Activated T-helper 2 cell treated with anti-CD3 and anti-CD28 coated beads, Interferon-gamma antibody, Interleukin-2, Interleukin-4, amounts not matched to agents 10 μg/mL and 5 μg/mL and 100 μg/mL, durations not matched to agents 14 hours and 24 hours and 36 hours (primary cell): ENCODE data around the gene TMEM156. TPM values are rescaled to one million over a fixed set of nuclear protein-coding genes. Genes with fewer than 3 reads are reported as not detected.
"Not testable (repeated sequence)": the region's sequence is repeated elsewhere in the genome, so short reads cannot be mapped to it uniquely, and the experiment has no call there.

Source experiments
- DNase-seq: peaks from one replicate; pipeline ENCODE4 v3.0.0; 2021; ENCODE audit warnings: low spot score
- H3K27ac Mint-ChIP-seq: one replicate; pipeline ENCODE4 v1.8.0; 2021; ENCODE audit warnings: mixed read lengths
- H3K27me3 Mint-ChIP-seq: one replicate; pipeline ENCODE4 v1.8.0; 2021; ENCODE audit warnings: low read depth, mixed read lengths
- H3K36me3 Mint-ChIP-seq: one replicate; pipeline ENCODE4 v1.8.0; 2021; ENCODE audit warnings: low read depth, mixed read lengths
- H3K4me1 Mint-ChIP-seq: one replicate; pipeline ENCODE4 v1.8.0; 2021; ENCODE audit warnings: low read depth, mixed read lengths
- H3K4me3 Mint-ChIP-seq: one replicate; pipeline ENCODE4 v1.8.0; 2021; ENCODE audit warnings: low read depth, mild to moderate bottlenecking, moderate library complexity, mixed read lengths
- H3K9me3 Mint-ChIP-seq: one replicate; pipeline ENCODE4 v1.8.0; 2021; ENCODE audit warnings: mixed read lengths
- intact Hi-C: fragments of 100-400 bp; cut with micrococcal nuclease; formaldehyde crosslinking; loops from one replicate; pipeline ENCODE4 v1.15.1; 2023
- total RNA-seq: library from RNA; stranded (reverse); gene quantifications from 2 replicates; pipeline ENCODE4 v1.2.3, GENCODE V29; 2022

Gene TMEM156
- total RNA-seq, 1 donor from 2014 or later = 17.8 TPM

- no peaks in the 10 kb centered on the region for H3K27me3 Mint-ChIP-seq
- peaks cover 48% of the 10 kb centered on the region for H3K4me1 Mint-ChIP-seq
- H3K27ac Mint-ChIP-seq = no peak overlapping the region
- no peak overlapping the region for H3K4me3 Mint-ChIP-seq
- DNase-seq = no peak
- H3K36me3 Mint-ChIP-seq = no peaks in the 10 kb centered on the region
- intact Hi-C loops = no loop called here
- H3K9me3 Mint-ChIP-seq = no peaks in the 10 kb centered on the region
Observed at GRCh38 chr4:38943343-38943742, 88.9 kb downstream of the TMEM156 start.

DNA sequence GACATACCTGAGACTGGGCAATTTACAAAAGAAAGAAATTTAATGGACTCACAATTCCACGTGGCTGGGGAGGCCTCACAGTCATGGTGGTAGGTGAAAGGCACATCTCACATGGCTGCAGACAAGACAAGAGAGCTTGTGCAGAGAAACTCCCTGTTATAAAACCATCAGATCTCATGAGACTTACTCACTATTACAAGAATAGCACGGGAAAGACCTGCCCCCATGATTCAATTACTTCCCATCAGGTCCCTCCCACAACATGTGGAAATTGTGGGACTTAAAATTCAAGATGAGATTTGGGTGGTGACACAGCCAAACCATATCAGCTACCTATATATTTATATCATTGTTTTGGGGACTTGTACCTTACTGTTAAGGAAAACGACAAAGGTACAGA is 90.3 kb downstream of the TMEM156 start:
- intact Hi-C loops, H3K9me3 Mint-ChIP-seq, H3K27me3 Mint-ChIP-seq, H3K4me3 Mint-ChIP-seq, H3K36me3 Mint-ChIP-seq, DNase-seq: not testable (repeated sequence)
- Mint-ChIP-seq H3K27ac (peak overlapping the region; percentile 32), H3K4me1 (peaks cover 48% of the 10 kb centered on the region)

DNA sequence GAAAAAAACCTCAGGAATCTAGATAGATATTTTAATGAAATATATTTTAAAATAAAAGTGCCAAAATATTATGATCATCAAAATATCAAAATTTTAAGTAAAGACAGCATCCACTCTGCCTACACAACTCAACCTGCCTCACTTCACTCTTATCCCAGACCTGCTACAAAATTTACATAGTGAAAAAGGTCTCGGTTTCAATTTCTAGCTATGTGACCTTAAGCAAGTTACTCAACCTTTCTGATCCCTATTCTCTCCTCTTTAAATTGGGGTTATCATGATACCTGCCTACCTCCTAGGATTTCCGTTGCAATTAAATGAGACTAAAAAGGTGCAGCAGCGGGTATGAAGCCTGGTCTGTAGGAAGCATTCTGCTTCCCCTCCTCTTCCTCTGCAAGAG is 91.7 kb downstream of the TMEM156 start:
- H3K9me3 Mint-ChIP-seq = no peaks in the 10 kb centered on the region
- intact Hi-C loops = no loop called here
- H3K4me3 Mint-ChIP-seq = no peak overlapping the region
- H3K27me3 Mint-ChIP-seq = no peaks in the 10 kb centered on the region
- peaks cover 44% of the 10 kb centered on the region for H3K4me1 Mint-ChIP-seq
- no peak for DNase-seq
- peak overlapping the region; percentile 82 for H3K27ac Mint-ChIP-seq
- H3K36me3 Mint-ChIP-seq = peaks cover 3% of the 10 kb centered on the region

- Mint-ChIP-seq H3K27me3 (no peaks in the 10 kb centered on the region), H3K9me3 (no peaks in the 10 kb centered on the region), H3K27ac (peak overlapping the region; percentile 71), H3K36me3 (peaks cover 3% of the 10 kb centered on the region), H3K4me3 (peak overlapping the region; percentile 5), H3K4me1 (peaks cover 44% of the 10 kb centered on the region)
- intact Hi-C loops = loop anchor here (1.0 to 5.0 kb wide), 6 partner anchors 10 to 105 kb away; partner anchors contain the start of gene TMEM156
- DNase-seq = no peak
Observed at GRCh38 chr4:38939165-38939564, 93.0 kb downstream of the TMEM156 start.

DNA sequence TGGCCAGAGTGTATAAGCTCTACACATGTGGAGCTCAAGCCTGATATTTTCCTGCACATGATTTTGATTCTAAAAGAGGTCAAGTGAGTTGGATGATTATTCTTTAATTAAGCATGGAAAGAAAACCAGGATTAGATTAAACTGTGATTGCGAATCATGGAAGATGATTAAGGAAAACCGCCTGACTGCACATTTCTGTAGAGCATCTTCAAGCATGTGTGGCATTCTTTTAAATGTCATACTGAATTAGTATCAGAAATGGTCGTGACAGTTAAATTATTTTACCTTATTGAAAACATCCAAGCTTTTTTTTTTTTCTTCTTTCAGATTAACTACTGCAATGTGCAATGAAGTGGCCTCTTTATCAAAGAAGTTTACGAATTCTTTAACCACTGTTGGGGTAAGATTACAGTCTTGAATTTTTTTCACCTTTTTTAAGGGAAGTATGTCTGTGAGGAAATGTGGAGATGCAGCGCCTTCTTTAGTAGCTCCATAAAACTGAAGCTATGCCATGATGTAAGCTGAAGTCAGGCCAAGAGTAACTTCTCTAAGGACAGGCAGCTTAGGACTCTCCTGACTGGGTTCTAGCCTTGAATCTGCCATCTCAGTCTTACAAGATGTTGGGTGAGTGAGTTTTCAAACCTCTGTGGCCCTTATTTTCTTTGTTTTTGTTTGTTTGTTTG is 96.7 kb downstream of the TMEM156 start:
- no peaks in the 10 kb centered on the region for H3K27me3 Mint-ChIP-seq
- H3K9me3 Mint-ChIP-seq = no peaks in the 10 kb centered on the region
- peaks cover 23% of the 10 kb centered on the region for H3K4me1 Mint-ChIP-seq
- DNase-seq = no peak
- H3K4me3 Mint-ChIP-seq = no peak overlapping the region
- intact Hi-C loops = loop anchor here (5.0 kb wide), 2 partner anchors 33 to 97 kb away; partner anchors contain the start of gene TMEM156
- H3K27ac Mint-ChIP-seq = no peak overlapping the region
- H3K36me3 Mint-ChIP-seq = peaks cover 3% of the 10 kb centered on the region

- H3K4me1 Mint-ChIP-seq = no peaks in the 10 kb centered on the region
- DNase-seq = no peak
- no peaks in the 10 kb centered on the region for H3K9me3 Mint-ChIP-seq
- no peak overlapping the region for H3K27ac Mint-ChIP-seq
- no peaks in the 10 kb centered on the region for H3K27me3 Mint-ChIP-seq
- intact Hi-C loops = no loop called here
- H3K4me3 Mint-ChIP-seq = no peak overlapping the region
- H3K36me3 Mint-ChIP-seq = no peaks in the 10 kb centered on the region
Observed at GRCh38 chr4:38931125-38931524, 101.1 kb downstream of the TMEM156 start.

DNA sequence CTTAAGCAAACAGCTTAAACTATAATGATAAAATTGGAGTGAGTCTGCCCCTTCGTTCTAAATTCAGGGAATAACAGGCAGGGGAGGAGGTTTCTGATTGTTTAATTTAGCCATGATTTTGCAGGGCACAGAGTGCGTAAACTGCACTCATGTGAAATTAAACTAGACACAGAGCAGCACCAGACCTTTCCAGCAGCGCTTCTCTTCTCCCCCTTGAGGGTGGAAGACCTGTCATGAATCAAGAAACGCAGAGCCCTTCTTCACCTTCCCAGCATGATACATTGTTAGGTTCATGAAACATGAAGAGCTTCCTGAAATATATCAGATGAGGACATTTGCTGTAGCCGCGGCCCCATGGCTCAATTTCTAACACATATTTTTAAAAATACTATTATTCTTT is 101.5 kb downstream of the TMEM156 start:
- Mint-ChIP-seq H3K36me3 (no peaks in the 10 kb centered on the region), H3K9me3 (no peaks in the 10 kb centered on the region), H3K4me1 (peaks cover 2% of the 10 kb centered on the region), H3K4me3 (no peak overlapping the region), H3K27ac (no peak overlapping the region), H3K27me3 (no peaks in the 10 kb centered on the region)
- intact Hi-C loops = no loop called here
- no peak for DNase-seq

DNA sequence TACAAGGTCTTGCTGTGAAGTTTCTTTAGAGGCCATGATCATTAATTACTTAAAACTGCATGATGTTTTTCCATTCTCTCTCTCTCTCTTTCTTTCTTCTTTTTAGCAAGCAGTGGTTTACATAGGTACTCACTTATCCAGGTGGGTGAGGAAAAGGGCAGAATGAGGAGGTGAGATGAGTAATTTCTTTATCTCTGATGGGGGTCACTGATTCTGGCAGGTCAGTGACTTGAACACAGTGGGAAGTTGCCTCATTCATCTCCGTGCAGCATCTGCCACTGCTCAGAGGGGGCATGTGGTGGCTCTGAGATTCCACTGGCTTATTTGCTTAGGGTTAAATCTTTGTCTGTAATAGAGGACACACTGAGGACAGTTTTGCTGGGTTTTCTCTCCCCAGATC is 102.0 kb downstream of the TMEM156 start:
- intact Hi-C loops = no loop called here
- peaks cover 2% of the 10 kb centered on the region for H3K4me1 Mint-ChIP-seq
- H3K9me3 Mint-ChIP-seq = no peaks in the 10 kb centered on the region
- H3K27me3 Mint-ChIP-seq = peaks cover 2% of the 10 kb centered on the region
- H3K36me3 Mint-ChIP-seq = no peaks in the 10 kb centered on the region
- no peak for DNase-seq
- H3K4me3 Mint-ChIP-seq = no peak overlapping the region
- H3K27ac Mint-ChIP-seq = no peak overlapping the region

GRCh38 chr4:38928974-38929373 is 103.2 kb downstream of the TMEM156 start:
- Mint-ChIP-seq H3K9me3 (no peaks in the 10 kb centered on the region), H3K27ac (no peak overlapping the region), H3K27me3 (peaks cover 2% of the 10 kb centered on the region), H3K4me3 (no peak overlapping the region), H3K4me1 (peaks cover 2% of the 10 kb centered on the region), H3K36me3 (no peaks in the 10 kb centered on the region)
- intact Hi-C loops = no loop called here
- DNase-seq = no peak

DNA sequence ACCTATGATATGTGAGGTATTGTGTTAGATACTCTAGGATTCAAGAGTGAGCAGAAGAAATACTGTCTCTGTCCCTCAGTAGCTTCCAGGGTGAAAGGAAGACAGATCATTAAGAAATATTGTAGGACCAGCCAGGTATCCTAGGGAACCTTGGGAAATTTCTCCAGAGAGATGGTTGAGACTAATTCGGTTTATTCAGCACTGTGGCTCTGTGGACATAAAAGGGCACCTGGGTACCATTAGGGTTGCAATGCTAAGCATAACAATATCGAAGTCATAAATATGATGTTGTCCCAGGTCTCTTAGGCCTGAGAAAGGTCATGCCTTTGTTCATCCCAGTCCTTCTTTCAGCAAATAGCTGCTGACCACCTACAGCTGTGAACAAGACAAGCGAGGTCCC is 103.6 kb downstream of the TMEM156 start:
- Mint-ChIP-seq H3K4me1 (peaks cover 5% of the 10 kb centered on the region), H3K27ac (no peak overlapping the region), H3K9me3 (no peaks in the 10 kb centered on the region), H3K4me3 (no peak overlapping the region), H3K36me3 (no peaks in the 10 kb centered on the region), H3K27me3 (peaks cover 2% of the 10 kb centered on the region)
- intact Hi-C loops = no loop called here
- no peak for DNase-seq

DNA sequence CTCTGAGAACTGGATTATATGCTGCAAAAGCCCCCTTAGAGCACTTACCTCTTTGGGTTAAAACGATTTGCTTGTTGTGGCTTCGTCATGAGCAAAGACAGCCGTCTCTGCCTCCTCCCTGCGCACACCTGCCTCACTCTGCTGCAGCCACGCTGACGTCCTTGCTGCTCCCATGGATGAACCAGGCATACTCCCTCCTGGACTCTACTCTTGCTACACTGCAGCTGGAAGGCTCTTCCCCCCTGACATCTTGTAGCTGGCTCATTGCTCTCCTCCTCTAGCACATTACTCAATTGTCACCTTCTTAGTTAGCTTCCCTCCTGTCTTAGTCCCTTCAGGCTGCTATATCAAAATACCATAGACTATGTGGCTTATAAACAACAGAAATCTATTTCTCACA is 105.3 kb downstream of the TMEM156 start:
- DNase-seq = no peak
- no peaks in the 10 kb centered on the region for H3K36me3 Mint-ChIP-seq
- intact Hi-C loops = no loop called here
- peaks cover 2% of the 10 kb centered on the region for H3K27me3 Mint-ChIP-seq
- no peak overlapping the region for H3K4me3 Mint-ChIP-seq
- no peak overlapping the region for H3K27ac Mint-ChIP-seq
- H3K4me1 Mint-ChIP-seq = peaks cover 6% of the 10 kb centered on the region
- H3K9me3 Mint-ChIP-seq = no peaks in the 10 kb centered on the region

DNA sequence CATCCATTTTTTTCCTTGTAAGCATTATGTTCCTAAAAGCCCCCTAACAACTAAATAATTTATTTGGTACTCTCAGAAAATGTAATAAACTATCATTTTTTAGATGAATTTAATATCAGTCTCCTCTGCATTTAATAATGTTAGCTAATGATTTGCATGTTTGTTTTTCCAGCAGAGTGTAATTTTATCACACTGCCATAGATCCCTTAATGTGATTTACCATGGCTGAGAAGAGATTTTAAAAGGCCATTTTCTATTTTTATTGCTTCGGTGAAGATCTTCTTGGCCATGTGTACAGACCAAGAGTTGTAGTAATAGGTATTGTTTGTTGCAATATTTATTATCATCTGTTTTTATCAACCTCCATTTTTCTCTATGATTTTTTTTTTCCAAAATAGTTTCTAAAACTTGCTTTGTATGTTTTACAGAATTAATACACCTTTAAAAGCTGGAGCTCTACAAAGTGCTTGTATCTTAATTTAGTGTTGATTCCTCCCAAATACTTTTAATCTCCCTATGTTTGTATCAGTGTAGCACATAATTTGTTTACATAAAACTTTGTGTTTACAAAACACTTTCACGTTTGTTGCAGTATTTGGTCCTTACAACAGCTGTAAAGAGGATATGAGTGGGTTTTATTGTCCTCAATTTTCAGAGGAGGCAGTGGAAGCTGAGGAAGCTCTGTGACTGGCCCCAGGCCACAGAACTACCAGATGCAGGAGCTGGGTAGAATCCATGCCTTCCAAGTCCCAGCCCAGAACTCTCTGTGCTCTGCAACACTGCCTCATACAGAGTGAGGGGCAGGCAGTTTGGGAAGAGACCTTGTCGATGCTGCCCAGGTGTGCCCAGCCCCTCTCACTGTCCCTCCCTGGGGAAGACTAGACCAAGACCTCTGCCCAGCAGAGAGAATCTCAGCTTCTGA is 106.5 kb downstream of the TMEM156 start:
- peaks cover 2% of the 10 kb centered on the region for H3K27me3 Mint-ChIP-seq
- no peak overlapping the region for H3K4me3 Mint-ChIP-seq
- no peak for DNase-seq
- intact Hi-C loops = no loop called here
- H3K4me1 Mint-ChIP-seq = peaks cover 8% of the 10 kb centered on the region
- H3K36me3 Mint-ChIP-seq = no peaks in the 10 kb centered on the region
- H3K9me3 Mint-ChIP-seq = no peaks in the 10 kb centered on the region
- H3K27ac Mint-ChIP-seq = no peak overlapping the region

DNA sequence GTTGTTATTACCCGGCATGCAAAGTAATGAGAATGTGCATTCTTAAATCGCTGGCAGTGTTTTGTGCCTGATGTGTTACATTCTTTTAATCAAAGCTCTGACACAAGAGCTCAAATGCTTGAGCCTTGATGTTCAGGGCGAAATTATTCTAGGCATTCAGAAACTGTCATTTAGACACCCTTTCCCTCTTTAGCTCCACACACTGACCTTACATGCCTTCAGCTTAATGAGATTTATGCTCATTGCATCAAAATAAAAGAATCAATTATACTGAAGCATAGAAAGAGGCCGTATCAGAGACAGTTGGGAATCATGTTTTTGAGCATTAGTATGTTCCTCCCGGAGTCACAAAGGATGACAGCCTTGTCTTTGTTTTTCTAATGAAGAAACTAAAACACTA is 107.9 kb downstream of the TMEM156 start:
- no peaks in the 10 kb centered on the region for H3K9me3 Mint-ChIP-seq
- no peak overlapping the region for H3K27ac Mint-ChIP-seq
- DNase-seq = no peak
- no peaks in the 10 kb centered on the region for H3K36me3 Mint-ChIP-seq
- H3K4me3 Mint-ChIP-seq = no peak overlapping the region
- peaks cover 2% of the 10 kb centered on the region for H3K27me3 Mint-ChIP-seq
- H3K4me1 Mint-ChIP-seq = peaks cover 14% of the 10 kb centered on the region
- intact Hi-C loops = no loop called here
